C4-2B (cell line): ENCODE measurements around the gene HOXC9.

Experiments used
- H3K27ac ChIP-seq: fragments of 450-650 bp; 2 replicates; pipeline ENCODE4 v1.5.1; 2017
- ZFX ChIP-seq: fragments of 450-650 bp; IDR thresholded peaks from 2 replicates; pipeline ENCODE4 v1.6.1; 2017
- TF ChIP-seq, protein P1 (sequence below): fragments of 450-650 bp; conservative IDR thresholded peaks from 2 replicates; pipeline ENCODE4 v1.5.1; 2017; ENCODE audit warnings: mild to moderate bottlenecking

Gene HOXC9

GRCh38 chr12:53973236-53974042 is 26.5 kb upstream of the HOXC9 start:
- no peak overlapping the region for H3K27ac ChIP-seq
- no peak for TF ChIP-seq ZFX
- TF ChIP-seq, protein P1, sequence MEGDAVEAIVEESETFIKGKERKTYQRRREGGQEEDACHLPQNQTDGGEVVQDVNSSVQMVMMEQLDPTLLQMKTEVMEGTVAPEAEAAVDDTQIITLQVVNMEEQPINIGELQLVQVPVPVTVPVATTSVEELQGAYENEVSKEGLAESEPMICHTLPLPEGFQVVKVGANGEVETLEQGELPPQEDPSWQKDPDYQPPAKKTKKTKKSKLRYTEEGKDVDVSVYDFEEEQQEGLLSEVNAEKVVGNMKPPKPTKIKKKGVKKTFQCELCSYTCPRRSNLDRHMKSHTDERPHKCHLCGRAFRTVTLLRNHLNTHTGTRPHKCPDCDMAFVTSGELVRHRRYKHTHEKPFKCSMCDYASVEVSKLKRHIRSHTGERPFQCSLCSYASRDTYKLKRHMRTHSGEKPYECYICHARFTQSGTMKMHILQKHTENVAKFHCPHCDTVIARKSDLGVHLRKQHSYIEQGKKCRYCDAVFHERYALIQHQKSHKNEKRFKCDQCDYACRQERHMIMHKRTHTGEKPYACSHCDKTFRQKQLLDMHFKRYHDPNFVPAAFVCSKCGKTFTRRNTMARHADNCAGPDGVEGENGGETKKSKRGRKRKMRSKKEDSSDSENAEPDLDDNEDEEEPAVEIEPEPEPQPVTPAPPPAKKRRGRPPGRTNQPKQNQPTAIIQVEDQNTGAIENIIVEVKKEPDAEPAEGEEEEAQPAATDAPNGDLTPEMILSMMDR, result no peak

GRCh38 chr12:53974084-53975063 is 25.6 kb upstream of the HOXC9 start, which contains the start of gene HOTAIR:
Gene HOTAIR, minus strand, starts transcription at chr12:53974954.
- H3K27ac ChIP-seq, result no peak within 1 kb of the TSS
- TF ChIP-seq ZFX, result no peak
- TF ChIP-seq, protein P1, result no peak

DNA sequence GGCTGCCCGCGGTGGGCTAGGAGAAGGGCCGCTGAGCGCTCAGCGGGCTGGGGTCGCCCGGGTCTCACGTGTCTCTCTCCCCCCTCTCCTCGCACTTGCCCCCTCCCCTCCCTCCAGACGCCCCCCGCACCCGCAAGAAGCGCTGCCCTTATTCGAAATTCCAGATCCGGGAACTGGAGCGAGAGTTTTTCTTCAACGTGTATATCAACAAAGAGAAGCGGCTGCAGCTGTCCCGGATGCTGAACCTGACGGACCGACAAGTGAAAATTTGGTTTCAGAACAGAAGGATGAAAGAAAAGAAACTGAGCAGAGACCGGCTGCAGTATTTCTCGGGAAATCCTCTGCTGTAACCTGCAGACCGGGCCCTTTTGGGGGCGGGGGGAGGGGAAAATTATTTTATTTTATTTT is 24.9 kb upstream of the HOXC9 start:
- no peak overlapping the region for H3K27ac ChIP-seq
- no peak for TF ChIP-seq ZFX
- TF ChIP-seq, protein P1, result no peak

DNA sequence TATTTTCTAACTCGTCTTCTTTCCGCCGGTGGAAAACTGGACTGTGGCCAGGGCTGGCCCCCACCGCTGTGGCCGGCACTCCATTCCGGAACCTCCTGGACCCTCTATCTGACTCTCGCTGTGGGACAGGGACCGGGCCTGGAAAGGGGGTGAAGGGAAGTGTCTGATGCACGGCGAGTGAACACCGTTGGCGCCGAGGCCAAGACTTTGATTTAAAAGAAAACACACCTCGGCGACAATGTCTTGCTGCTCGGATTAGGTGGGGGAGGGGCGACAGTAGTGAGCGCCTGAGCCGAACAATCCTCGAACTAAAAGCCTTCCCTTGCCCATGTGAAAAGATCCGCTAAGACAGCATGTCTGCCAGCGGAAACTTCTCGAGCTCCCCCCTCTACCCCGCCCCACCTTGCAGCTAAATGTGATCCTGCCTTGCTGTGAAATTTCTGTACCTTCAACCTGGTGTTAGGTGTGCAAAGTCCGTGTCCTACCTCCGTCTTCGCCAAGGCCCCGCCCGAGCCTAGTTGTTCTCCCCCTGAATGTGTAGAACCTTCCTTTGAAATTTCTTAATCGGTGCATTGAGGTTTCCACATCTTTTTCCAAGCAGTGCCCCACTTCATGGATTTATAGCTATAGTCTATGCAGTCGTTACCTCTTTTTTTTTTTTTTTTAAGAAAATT is 24.3 kb upstream of the HOXC9 start:
- no peak for TF ChIP-seq ZFX
- TF ChIP-seq, protein P1, result no peak
- H3K27ac ChIP-seq, result no peak overlapping the region

DNA sequence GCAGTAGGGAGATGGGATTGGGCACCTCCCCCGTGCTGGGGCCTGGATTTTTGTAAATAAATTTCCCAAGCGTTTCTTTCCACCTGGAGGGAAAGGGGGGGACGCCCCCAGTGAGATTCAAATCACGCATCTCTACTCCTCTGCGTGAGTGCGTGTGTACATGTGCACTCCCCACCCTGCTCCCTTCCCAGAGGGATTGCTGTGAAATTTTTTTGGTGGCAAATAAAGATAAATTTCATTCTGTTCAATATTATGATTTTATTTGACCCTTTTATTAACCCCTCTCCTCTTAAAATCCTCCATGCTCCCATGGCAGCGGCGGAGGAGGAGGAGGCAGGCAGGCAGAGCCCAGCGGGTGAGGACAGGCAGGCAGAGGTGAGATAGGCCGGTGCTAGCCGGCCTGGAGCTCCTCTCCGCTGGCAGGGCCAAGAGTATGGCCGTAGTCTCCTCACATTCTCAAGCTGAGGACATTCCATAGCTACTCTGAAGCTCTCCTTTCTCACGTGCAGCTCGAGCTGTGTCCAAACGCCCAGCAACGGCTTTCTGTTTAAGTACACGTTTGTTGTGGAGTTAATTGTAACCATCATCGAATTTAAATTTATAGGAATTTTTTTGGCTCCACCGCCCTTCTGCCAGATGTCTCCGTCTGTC is 23.7 kb upstream of the HOXC9 start:
- TF ChIP-seq, protein P1, result no peak
- no peak for TF ChIP-seq ZFX
- H3K27ac ChIP-seq, result peak overlapping the region; percentile 6; the same call in 1 of the 2 replicates

DNA sequence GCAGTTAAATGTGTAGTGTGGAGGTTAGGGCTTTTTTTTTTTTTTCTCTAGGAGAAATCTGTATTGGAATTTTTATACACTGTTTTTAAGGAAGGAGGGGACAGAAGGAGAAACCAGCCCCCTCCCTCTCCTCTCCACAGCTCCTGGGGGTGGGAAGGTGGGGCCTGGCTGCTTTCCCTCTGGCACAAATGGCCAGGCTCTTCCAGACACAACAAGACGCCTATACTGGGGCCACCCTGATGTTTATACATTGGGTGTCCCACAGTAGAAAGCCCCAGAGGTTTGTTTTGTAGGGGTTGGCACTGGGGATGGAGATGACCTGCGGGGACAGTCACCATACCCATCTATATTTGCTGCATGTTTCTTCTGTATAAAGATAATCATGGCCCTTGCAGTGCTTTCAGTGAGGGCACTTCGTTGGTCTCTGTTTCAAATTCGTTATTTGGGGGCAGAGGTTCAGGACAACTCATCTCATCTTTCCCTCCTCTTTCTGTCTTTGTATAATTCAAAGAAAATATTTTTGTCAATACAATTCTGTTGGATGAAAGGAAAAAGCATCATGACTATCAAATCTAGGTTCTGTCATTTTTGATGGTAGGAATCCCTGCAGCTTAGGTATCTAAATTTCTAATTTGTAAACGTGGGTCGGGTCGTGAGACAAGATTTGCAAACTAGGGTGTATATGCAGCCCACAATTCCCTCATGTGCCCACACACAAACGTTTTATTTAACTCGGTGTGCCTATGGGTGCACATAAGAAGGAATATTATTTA is 23.0 kb upstream of the HOXC9 start:
- H3K27ac ChIP-seq, result peak overlapping the region; percentile 95; the same call in 1 of the 2 replicates
- TF ChIP-seq, protein P1, result no peak
- no peak for TF ChIP-seq ZFX
